HL-60 (cell line): ENCODE measurements around the gene KCNJ6.

Experiments
- DNase-seq, 2 experiments: peaks; one replicate each; pipeline ENCODE4 v3.0.0-alpha.2; 2010 to 2020; ENCODE audit warnings: low read depth in 1 of 2, low spot score in 1 of 2
- H3K27ac ChIP-seq: fragments of 250-450 bp; sonication (Bioruptor Pico); replicated peaks from 2 replicates; pipeline ENCODE4 v1.5.1; 2020; ENCODE audit warnings: mild to moderate bottlenecking, moderate library complexity
- H3K27me3 ChIP-seq: fragments of 250-450 bp; sonication (Bioruptor Pico); 2 replicates; pipeline ENCODE4 v1.5.1; 2021; ENCODE audit warnings: mild to moderate bottlenecking, moderate library complexity; ENCODE audit not compliant: insufficient read depth, poor library complexity, severe bottlenecking
- H3K4me3 ChIP-seq: replicated peaks from 2 replicates; pipeline ENCODE4 v1.5.1; 2011; ENCODE audit warnings: mild to moderate bottlenecking, control low read depth, low read length; ENCODE audit not compliant: insufficient read depth
- CTCF ChIP-seq: IDR thresholded peaks from one replicate; pipeline ENCODE4 v1.5.1; 2011; ENCODE audit warnings: low read length, control low read depth, inconsistent platforms; ENCODE audit not compliant: insufficient read depth
- GABPA ChIP-seq: IDR thresholded peaks from 2 replicates; pipeline ENCODE4 v1.6.1; 2012; ENCODE audit warnings: low read depth
- POLR2AphosphoS5 ChIP-seq: IDR thresholded peaks from 2 replicates; pipeline ENCODE4 v1.6.1; 2012; ENCODE audit warnings: low read depth
- REST ChIP-seq: IDR thresholded peaks from 2 replicates; pipeline ENCODE4 v1.6.1; 2012; ENCODE audit warnings: low read depth; ENCODE audit not compliant: insufficient replicate concordance
- SPI1 ChIP-seq: IDR thresholded peaks from 2 replicates; pipeline ENCODE4 v1.6.1; 2012; ENCODE audit warnings: low read depth, mild to moderate bottlenecking, borderline replicate concordance

KCNJ6 gene

GRCh38 chr21:37669249-37669648 lies 247.0 kb downstream of the KCNJ6 start:
- DNase-seq: no peak
- TF ChIP-seq CTCF (no peak), POLR2AphosphoS5 (no peak), SPI1 (no peak), REST (no peak), GABPA (no peak)
- peaks cover 5% of the 10 kb centered on the region for H3K27me3 ChIP-seq
- H3K4me3 ChIP-seq: no peak overlapping the region
- H3K27ac ChIP-seq: no peak overlapping the region

GRCh38 chr21:37668462-37669239 lies 247.6 kb downstream of the KCNJ6 start:
- Histone ChIP-seq H3K27ac (no peak overlapping the region), H3K4me3 (no peak overlapping the region), H3K27me3 (peaks cover 6% of the 10 kb centered on the region)
- no peak for DNase-seq
- TF ChIP-seq REST (no peak), CTCF (no peak), SPI1 (no peak), GABPA (no peak), POLR2AphosphoS5 (no peak)

- DNase-seq: no peak
- Histone ChIP-seq H3K27me3 (peaks cover 2% of the 10 kb centered on the region), H3K4me3 (no peak overlapping the region), H3K27ac (no peak overlapping the region)
- TF ChIP-seq POLR2AphosphoS5 (no peak), GABPA (no peak), SPI1 (no peak), CTCF (no peak), REST (no peak)
These were observed 248.9 kb downstream of the KCNJ6 start for GRCh38 chr21:37667380-37667779.
